SU-DHL-6 (cell line): ENCODE measurements around the gene NT5DC2.

Experiments
- EZH2phosphoT487 ChIP-seq: fragments of 200-600 bp; sonication (generic), shearing (Covaris generic); conservative IDR thresholded peaks from 2 replicates; pipeline ENCODE4 v1.6.1; 2018; ENCODE audit warnings: mild to moderate bottlenecking, antibody characterized with exemption, low read length, moderate library complexity, mixed read lengths
- TF ChIP-seq, protein P1 (sequence below): fragments of 200-600 bp; sonication (generic); IDR thresholded peaks from one replicate; pipeline ENCODE4 v1.5.1; 2017; ENCODE audit warnings: antibody characterized with exemption, mild to moderate bottlenecking, low read length, moderate library complexity; ENCODE audit not compliant: insufficient read depth, poor library complexity, severe bottlenecking

DNA sequence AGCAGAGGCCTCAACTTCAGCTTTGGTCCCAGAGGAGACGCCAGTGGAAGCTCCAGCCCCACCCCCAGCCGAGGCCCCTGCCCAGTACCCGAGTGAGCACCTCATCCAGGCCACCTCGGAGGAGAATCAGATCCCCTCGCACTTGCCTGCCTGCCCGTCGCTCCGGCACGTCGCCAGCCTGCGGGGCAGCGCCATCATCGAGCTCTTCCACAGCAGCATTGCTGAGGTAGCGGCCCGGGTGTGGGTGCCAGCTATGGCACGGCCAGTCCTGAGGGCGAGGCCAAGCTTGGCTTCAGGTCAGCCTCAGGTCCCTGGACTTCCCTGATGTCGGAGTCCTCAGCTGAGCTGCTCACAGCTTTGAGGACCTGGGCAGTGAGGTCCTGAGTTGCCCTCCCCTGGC is 44.2 kb downstream of the NT5DC2 start:
- TF ChIP-seq, protein P1, sequence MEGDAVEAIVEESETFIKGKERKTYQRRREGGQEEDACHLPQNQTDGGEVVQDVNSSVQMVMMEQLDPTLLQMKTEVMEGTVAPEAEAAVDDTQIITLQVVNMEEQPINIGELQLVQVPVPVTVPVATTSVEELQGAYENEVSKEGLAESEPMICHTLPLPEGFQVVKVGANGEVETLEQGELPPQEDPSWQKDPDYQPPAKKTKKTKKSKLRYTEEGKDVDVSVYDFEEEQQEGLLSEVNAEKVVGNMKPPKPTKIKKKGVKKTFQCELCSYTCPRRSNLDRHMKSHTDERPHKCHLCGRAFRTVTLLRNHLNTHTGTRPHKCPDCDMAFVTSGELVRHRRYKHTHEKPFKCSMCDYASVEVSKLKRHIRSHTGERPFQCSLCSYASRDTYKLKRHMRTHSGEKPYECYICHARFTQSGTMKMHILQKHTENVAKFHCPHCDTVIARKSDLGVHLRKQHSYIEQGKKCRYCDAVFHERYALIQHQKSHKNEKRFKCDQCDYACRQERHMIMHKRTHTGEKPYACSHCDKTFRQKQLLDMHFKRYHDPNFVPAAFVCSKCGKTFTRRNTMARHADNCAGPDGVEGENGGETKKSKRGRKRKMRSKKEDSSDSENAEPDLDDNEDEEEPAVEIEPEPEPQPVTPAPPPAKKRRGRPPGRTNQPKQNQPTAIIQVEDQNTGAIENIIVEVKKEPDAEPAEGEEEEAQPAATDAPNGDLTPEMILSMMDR, result no peak
- no peak for TF ChIP-seq EZH2phosphoT487
